HG03460 (cell line): Measurements from ENCODE around the gene ZNF580.

ENCODE experiments used
- ATAC-seq: cut with Tn5 transposase; IDR thresholded peaks from one replicate; pipeline ENCODE4 v1.9.1; 2021; ENCODE audit not compliant: unreplicated experiment

ZNF580 gene

DNA sequence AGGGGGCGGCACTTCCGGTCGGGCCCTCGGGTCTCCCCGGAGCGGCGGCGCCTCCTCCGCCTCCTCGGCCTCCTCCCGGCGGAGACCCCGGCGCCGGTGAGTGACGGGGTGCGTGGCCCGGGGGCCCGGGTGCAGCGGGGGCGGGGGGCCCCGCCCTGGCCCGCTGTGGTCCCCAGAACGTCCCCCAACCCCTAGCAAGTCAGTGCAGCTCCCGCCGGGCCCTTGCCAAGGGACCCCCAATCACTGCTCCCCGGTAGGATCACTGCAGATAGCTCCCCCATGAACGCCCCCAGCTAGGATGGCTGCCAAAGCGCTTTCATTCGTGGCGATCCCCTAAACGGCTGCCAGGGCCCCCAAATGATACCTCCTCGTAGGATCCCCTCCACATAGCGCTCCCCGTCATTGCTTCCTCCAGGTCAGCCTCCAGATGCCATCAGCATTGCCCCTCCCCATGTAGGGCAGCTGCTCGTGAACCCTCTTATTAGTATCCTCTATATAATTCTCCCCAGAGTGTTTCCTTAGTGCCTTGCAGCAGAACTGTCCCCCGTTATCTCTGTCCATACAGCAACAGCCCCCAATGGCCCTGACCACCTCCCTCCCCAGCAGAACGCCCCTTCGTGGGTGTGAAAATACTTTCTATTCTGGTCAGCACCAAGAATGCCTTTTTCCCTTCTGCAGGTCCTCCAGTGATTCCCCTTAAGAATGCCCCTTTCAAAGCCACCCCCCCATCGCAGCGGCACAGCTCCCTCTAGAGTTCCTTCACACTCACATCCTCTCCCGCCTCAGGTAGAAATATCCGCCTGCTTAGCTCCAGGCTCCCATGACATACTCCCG, 34.9 kb upstream of the ZNF580 start, which contains the start of gene ZNF865:
TSS of gene ZNF865 (plus strand) at position 11 of the 834 bp plus-strand sequence. CDS start 7,972 bp downstream, outside the sequence.
- peak; percentile 37 for ATAC-seq

DNA sequence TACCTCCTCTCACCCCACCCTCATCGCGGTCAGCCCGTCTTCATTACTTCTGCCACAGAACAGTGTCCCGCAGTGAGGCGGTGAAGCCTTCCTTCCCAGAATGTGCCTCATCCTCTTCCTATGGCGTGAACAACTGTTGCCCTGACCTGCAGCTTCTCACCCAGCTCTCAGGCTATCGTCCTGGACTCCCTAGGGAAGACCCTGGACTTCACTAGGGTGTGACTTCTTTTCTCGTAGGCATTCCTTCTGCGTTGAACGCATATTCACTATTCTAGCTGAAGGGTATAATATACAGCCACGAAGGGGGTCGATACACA, 34.4 kb upstream of the ZNF580 start:
- ATAC-seq = no peak

DNA sequence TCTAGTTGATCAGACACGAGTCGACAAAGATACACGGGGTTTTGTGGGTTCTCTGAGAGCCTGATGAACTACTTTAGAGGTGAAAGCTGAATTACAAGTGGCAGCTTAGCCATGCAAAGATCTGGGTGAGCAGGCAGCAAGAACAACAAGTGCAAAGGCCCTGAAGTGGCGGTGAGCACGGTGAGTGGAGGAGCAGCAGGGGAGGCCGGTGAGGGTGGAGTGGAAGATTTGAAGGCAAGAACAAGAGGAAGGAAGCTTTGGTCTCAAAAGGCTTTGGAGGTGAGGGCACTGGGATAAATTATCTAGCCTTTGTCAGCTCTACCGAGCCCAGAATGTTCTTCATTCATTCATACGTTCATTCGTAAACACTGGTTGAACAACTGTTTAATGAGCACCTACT, 34.0 kb upstream of the ZNF580 start:
- ATAC-seq = no peak

DNA sequence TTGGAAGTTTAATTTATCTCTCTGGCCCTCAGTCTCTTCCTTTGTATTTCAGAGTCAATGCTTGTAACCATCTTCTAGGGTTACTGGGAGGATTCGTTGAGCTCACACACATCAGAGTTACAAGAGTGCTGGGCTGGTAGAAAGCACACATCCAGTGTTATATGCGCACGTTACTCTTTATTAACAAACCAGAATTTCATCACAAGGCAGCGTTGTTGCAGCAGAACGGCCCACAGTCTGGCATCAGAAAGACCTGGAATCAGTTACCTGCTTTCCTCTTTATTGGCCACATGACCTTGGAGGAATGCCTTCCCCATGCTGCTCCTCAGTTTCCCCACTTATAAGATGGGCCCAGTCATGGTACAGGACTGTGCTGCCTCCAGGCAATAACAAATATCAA, 31.5 kb upstream of the ZNF580 start:
- ATAC-seq = no peak

DNA sequence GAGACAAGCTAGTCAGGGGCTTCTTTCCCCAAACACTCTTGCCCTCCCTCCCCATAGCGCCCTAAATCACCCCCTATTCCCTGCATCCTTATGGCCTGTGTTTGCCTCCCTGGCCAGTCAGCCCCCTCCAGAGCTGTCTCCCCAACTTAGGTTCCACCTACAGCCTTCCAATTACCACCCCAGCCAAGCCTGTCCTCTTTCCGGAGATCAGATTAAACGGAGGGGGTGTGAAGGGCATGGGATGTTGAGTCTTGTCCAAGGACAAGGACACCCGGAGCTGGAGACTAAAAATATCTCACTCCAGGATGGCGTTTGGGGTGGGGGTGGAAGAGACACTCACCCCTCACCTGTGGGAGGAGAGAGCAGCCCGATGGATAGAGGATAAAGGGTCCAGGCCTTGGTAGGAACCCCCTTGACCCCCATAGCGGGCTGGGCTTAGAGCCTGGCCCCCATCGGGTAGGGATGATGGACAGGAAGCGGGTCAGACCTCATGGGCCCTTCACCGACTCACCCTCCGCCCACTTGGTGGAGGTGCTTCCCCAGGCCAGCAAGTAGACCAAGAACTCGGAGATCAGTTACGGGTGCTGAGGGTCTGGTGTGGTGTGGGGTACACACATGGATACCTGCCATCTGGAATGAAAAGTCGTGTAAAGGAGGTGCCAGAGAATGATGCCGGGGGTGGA, 29.4 kb upstream of the ZNF580 start:
- ATAC-seq = no peak

DNA sequence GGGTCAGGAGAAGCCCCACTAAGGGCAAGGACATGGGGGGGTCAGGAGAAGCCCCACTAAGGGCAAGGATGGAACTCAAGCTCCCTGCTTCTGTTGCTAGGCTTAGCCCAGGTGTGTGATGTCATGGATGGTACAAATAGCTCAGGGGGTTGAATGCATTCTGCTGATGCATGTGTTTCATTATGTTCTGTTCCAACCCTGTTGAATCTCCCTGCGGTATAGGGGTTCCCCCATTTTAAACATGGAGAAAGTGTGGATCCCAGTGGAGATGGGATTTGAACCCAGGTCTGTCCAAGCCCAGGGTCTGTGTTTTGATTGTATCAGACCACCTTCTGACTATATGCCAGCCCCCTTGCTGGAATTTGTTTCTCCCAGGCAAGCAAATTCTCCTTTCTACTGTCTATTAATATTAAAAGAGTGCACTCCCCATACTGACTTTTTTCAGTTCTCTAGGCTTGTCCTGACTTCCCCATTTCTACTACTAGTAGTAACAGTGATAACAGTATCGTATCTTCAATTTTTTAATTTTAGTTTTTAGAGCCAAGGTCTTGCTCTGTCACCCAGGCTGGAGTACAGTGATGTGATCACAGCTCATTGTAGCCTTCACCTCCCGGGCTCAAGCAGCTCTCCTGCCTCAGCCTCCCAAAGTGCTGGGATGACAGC, 28.7 kb upstream of the ZNF580 start:
- ATAC-seq = no peak

DNA sequence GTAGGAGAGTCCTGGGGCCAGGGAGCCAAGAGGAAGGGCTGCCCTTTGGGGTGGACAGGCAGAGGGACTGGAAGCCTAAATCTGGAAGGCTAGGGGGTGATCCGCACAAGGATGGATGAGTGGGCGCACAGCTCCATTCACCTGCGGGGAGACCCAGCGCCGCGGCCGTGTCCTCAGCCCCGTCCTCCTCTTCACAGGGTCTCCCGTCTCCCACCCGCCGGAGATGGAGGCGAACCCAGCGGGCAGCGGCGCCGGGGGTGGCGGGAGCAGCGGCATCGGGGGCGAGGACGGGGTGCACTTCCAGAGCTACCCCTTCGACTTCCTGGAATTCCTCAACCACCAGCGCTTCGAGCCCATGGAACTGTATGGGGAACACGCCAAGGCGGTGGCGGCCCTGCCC, 27.4 kb upstream of the ZNF580 start:
- ATAC-seq = no peak

DNA sequence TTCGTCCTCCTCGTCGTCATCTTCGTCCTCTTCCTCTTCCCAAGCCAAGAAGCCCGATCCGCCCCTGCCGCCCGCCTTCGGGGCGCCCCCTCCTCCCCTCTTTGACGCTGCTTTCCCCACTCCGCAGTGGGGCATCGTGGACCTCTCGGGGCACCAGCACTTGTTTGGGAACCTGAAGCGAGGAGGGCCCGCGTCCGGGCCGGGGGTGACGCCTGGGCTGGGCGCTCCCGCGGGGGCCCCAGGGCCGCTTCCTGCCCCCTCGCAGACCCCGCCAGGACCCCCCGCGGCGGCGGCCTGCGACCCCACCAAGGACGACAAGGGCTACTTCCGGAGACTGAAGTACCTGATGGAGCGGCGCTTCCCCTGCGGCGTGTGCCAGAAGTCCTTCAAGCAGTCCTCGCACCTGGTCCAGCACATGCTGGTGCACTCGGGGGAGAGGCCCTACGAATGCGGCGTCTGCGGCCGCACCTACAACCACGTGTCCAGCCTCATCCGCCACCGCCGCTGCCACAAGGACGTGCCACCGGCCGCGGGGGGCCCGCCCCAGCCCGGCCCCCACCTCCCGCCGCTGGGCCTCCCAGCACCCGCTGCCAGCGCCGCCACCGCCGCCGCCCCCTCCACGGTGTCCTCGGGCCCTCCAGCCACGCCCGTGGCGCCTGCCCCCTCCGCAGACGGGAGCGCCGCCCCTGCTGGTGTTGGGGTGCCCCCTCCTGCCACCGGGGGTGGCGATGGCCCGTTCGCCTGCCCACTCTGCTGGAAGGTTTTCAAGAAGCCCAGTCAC, 26.7 kb upstream of the ZNF580 start:
- no peak for ATAC-seq

DNA sequence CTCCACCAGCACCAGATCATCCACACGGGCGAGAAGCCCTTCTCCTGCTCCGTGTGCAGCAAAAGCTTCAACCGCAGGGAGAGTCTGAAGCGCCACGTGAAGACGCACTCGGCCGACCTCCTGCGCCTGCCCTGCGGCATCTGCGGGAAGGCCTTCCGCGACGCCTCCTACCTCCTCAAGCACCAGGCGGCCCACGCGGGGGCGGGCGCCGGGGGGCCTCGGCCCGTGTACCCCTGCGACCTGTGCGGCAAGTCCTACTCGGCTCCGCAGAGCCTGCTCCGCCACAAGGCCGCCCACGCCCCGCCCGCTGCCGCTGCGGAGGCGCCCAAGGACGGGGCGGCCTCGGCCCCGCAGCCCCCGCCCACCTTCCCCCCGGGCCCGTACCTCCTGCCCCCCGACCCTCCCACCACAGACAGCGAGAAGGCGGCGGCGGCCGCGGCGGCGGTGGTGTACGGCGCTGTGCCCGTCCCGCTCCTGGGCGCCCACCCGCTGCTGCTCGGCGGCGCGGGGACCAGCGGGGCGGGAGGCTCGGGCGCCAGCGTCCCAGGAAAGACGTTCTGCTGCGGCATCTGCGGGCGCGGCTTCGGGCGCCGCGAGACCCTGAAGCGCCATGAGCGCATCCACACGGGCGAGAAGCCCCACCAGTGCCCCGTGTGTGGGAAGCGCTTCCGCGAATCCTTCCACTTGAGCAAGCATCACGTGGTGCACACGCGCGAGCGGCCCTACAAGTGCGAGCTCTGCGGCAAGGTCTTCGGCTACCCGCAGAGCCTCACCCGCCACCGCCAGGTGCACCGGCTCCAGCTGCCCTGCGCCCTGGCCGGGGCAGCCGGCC, 25.9 kb upstream of the ZNF580 start:
- ATAC-seq = no peak

DNA sequence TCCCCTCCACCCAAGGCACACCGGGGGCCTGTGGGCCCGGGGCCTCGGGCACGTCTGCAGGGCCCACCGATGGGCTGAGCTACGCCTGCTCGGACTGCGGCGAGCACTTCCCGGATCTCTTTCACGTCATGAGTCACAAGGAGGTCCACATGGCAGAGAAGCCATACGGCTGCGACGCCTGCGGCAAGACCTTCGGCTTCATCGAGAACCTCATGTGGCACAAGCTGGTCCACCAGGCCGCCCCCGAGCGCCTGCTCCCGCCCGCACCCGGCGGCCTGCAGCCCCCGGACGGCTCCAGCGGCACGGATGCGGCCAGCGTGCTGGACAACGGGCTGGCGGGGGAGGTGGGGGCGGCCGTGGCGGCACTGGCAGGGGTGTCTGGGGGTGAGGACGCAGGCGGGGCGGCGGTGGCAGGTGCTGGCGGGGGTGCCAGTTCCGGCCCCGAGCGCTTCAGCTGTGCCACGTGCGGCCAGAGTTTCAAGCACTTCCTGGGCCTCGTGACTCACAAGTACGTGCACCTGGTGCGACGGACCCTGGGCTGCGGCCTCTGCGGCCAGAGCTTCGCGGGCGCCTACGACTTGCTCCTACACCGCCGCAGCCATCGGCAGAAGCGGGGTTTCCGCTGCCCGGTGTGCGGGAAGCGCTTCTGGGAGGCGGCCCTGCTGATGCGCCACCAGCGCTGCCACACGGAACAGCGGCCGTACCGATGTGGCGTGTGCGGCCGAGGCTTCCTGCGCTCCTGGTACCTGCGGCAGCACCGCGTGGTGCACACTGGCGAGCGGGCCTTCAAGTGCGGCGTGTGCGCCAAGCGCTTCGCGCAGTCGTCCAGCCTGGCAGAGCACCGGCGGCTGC, 25.0 kb upstream of the ZNF580 start:
- no peak for ATAC-seq

DNA sequence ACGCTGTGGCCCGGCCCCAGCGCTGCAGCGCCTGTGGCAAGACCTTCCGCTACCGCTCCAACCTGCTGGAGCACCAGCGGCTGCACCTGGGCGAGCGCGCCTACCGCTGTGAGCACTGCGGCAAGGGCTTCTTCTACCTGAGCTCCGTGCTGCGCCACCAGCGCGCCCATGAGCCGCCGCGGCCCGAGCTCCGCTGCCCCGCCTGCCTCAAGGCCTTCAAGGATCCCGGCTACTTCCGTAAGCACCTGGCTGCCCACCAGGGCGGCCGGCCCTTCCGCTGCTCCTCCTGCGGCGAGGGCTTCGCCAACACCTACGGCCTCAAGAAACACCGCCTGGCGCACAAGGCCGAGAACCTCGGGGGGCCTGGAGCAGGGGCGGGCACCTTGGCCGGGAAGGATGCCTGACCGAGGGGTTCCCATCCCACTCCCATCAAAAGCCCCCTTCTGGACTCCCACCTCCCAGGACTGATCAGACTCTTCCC, 24.4 kb upstream of the ZNF580 start:
- ATAC-seq = no peak

DNA sequence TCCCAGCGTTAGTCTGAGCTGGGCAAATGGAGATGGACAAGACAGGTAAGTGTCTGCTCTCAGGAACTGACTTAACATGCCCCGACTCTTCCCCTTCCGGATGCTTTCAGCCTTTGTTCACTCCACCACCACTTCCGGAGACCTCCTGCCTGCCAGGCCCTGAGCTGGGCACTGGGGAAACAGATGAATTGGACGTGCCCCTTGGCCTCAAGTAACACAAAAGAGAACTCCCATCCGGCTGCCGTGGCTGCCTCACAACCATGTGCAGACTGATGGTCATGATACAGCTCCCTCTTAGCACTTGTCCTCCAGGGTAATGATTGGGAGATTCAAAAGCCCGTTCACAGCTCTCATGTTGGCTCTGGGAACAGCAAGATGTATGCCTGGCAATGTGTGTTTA, 23.4 kb upstream of the ZNF580 start:
- no peak for ATAC-seq

DNA sequence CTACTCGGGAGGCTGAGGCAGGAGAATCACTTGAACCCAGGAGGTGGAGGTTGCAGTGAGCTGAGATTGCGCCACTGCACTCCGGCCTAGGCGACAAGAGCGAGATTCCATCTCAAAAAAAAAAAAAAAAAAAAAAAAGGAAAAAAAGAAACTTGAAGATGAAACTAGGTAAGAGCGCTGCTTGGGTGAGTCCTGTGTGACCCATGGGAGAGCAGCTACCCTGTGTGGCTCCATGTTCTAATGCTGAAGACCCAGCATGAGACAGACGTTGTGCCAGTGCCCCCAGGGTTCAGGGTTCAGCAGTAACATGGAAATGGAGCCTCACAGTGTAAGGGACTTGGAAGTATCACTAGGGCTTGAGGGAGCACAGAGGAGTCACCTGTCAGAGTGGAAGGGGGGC, 22.4 kb upstream of the ZNF580 start:
- ATAC-seq = no peak

DNA sequence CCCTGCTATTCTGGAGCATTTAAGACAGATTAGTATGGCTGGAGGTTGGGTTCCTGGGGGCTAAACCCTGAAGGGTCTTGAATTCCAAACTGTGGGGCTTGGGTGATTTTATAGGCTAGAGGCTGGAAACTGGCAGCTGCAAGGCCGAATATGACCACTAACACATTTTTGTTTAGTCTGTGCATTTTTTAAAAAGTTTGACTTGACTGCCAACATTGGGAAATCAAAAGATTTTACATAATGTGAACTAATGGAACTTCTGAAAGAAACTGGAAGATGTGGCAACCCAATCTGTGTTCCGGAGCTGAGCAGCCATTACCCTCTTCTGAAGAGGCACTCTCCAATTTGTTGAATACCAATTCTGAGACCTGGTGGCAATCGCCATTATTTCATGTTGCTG, 21.5 kb upstream of the ZNF580 start:
- ATAC-seq = no peak

DNA sequence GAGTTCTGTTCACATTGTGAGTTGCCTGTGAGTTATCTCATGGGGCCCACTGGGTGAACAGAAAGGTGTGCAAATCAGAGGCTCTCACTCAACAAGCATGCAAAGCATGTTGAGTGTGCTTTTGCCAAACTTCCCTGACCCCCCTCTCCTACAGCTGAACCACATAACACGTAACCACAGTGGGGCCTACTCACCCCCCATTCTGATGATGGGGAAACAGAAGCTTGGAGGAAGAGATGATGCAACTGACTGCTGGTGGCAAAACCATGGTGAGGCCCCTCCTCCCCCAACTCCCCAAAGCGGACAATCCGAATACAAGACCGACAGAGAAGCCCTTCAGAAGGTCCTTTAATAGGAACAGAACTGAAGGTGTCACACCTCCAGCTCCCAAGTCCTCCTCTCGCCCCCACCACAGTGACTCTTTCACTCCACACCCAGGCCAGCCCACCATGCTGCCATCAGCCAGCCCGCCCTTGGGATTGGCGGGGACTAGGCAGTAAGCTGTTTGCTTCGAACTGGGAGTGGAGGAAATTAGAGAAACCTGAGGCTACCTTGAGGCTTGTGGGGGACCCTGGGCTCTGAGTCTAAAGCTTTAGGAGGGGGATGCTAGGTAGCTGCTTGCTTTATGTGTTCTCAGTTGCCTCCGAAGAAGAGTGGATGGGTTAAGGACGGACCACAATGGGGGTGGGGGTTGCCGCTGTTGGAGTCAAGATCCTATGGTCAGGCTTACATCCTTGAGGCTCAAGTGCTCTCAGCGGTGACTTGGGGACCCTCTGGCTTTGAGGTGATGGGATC, 20.2 kb upstream of the ZNF580 start:
- ATAC-seq = no peak

DNA sequence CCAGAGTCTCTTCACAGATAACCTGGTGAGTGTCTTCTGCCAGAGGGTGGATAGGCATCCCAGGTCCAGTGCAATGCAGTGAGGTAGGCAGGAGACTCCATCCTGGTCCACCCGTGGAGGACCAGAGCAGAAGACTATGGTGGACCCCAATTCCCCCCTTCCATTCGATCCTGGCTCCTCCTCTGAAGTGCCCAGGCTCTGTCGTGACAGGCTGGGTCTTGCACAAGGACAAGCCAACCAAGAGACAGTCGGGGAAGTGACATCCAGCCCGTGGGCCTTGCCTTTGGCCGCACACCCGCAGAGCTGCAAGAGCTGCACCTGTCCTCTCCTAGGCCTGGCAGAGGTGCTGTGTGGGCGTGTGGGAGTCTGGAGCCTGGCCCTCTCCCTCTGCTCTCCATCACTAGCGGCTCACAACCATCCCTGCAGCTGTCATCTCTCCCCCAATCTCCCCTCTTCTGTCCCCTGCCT, 19.6 kb upstream of the ZNF580 start:
- no peak for ATAC-seq

DNA sequence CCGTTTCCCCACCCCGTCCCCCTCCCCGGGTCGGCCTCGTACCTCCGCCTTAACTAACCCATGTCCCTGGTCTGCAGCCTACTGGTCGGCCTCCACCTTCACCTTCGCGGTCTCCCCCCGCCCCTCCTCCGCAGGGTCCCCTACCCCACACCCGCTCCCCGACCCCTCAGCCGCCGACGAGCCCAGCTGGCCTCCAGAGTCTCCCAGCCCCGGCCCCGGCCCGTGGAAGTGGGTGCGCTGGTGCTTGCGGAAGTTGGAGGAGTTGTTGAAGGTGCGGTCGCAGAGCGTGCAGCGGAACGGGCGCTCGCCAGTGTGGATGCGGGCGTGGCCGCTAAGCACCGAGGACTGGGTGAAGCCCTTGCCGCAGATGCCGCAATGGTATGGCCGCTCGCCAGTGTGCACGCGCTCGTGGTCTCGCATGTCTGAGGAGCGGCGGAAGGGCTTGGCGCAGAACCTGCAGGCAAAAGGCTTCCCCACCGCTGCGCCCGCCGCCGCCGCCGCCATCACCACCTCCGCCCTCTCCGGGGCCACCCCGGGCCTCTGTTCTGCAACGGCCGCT, 19.1 kb upstream of the ZNF580 start:
- no peak for ATAC-seq
